AG09319 (cell line): ENCODE measurements around the gene D2HGDH.
"Not testable (repeated sequence)": the region's sequence is repeated elsewhere in the genome, so short reads cannot be mapped to it uniquely, and the experiment has no call there.

Source experiments
- DNase-seq: peaks from one replicate; pipeline ENCODE4 v3.0.0-alpha.2; 2010; ENCODE audit warnings: low read depth; ENCODE audit errors: extremely low read depth
- TF ChIP-seq, protein P1 (sequence below): IDR thresholded peaks from 2 replicates; pipeline ENCODE4 v1.5.1; 2011; ENCODE audit warnings: low read depth, mild to moderate bottlenecking, inconsistent platforms, low read length, moderate library complexity

The D2HGDH gene

DNA sequence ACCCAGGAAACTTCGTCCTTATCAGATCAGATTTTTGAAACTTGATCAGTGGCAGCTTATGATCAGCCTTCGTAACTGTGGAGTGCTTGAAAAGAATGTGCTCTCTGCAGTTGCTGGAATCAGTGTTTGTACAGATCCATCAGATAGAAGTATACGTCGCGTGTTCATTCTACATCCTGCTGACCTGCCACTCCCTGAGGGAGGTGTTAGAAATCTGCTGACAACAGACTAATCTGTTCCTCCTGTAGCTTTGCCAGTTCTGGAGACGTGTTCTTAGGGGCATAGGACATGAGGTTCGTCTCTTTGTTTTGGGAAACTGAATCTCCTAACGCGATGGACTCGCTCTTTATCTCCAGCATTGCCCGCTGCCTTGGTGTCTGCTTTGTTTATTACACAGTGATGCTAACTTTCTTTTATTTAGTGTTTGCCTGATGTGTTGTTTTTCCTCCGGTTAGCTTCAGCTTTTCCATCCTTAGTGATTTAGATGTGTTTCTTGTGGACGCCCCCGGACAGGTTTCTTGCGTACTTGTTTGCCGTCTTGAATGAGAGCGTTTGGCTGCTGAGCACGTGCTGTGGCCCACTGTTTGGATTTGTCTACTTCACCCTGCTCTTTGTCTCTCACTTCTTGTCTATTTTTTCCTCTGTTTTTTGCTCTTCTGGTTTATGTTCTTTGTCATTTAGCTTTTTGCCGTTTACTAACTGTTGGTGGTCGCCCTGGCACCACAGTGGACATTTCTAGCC is 24.8 kb downstream of the D2HGDH start:
- TF ChIP-seq, protein P1, sequence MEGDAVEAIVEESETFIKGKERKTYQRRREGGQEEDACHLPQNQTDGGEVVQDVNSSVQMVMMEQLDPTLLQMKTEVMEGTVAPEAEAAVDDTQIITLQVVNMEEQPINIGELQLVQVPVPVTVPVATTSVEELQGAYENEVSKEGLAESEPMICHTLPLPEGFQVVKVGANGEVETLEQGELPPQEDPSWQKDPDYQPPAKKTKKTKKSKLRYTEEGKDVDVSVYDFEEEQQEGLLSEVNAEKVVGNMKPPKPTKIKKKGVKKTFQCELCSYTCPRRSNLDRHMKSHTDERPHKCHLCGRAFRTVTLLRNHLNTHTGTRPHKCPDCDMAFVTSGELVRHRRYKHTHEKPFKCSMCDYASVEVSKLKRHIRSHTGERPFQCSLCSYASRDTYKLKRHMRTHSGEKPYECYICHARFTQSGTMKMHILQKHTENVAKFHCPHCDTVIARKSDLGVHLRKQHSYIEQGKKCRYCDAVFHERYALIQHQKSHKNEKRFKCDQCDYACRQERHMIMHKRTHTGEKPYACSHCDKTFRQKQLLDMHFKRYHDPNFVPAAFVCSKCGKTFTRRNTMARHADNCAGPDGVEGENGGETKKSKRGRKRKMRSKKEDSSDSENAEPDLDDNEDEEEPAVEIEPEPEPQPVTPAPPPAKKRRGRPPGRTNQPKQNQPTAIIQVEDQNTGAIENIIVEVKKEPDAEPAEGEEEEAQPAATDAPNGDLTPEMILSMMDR, result no peak
- no peak for DNase-seq

DNA sequence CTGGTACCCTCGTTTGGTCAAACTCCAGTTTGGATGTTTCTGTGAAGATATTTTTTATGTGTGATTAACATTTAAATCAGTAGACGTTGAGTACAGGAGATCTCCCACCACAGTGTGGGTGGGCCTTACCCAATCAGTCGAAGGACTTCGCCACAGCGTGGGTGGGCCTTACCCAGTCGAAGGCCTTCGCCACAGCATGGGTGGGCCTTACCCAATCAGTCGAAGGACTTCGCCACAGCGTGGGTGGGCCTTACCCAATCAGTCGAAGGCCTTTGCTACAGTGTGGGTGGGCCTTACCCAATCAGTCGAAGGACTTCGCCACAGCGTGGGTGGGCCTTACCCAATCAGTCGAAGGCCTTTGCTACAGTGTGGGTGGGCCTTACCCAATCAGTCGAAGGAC is 25.5 kb downstream of the D2HGDH start:
- not testable (repeated sequence) for DNase-seq

DNA sequence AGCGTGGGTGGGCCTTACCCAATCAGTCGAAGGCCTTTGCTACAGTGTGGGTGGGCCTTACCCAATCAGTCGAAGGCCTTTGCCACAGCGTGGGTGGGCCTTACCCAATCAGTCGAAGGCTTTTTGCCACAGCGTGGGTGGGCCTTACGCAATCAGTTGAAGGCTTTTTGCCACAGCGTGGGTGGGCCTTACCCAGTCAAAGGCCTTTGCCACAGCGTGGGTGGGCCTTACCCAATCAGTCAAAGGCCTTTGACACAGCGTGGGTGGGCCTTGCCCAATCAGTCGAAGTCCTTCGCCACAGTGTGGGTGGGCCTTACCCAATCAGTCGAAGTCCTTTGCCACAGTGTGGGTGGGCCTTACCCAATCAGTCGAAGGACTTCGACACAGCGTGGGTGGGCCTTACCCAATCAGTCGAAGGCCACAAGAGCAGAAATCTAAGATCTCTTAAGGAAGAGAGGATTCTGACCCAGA is 25.9 kb downstream of the D2HGDH start:
- DNase-seq, result no peak
- TF ChIP-seq, protein P1, result no peak

DNA sequence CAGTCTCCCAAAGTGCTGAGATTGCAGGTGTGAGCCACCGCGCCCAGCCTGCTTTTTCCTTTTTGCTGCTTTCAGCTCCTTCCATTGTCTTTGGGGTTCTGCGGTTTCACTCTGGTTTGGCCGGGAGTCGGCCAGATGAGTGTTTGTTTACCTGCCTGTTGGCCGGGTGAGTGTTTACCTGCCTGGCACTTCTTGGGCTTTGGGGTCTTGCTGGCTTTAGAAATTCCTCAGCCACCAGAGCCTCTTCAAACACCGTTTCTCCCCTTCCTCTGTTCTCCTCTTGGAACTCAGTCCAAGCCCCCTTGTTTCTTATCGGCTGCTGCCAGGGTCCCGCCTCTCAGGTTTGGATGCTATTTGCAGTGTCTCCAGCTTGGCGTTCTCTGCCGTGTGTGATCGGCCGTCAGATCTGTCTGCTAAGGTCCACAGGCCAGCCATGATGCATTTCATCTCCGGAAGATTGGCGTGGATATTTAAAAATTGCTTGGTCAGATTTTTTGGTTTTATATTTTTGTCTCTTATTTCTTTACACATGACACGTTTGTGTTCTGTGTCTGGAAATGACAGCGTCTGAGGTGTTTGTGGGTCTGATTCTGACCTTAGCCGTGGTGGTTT is 28.0 kb downstream of the D2HGDH start:
- DNase-seq, result no peak
- TF ChIP-seq, protein P1, result no peak

DNA sequence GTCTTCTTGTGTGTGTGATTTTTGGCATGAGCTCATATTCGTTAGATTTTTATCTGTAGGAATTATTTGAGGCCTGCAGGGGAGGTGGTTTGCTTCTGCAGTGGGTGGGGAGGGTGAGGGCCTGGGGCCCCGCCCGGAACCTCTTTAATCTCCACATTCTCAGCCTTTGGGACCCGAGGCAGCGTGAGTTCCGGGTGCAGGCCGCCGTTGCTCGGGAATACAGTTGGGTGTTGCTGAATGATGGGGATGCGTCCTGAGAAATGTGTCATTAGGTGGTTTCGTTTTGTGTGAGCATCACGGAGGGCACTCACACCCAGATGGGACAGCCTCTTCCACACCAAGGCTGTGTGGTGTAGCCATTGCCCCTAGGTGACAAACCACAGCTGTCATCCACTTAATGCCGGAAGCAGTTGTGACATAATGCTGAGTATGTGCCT is 28.5 kb downstream of the D2HGDH start:
- TF ChIP-seq, protein P1, result no peak
- no peak for DNase-seq

DNA sequence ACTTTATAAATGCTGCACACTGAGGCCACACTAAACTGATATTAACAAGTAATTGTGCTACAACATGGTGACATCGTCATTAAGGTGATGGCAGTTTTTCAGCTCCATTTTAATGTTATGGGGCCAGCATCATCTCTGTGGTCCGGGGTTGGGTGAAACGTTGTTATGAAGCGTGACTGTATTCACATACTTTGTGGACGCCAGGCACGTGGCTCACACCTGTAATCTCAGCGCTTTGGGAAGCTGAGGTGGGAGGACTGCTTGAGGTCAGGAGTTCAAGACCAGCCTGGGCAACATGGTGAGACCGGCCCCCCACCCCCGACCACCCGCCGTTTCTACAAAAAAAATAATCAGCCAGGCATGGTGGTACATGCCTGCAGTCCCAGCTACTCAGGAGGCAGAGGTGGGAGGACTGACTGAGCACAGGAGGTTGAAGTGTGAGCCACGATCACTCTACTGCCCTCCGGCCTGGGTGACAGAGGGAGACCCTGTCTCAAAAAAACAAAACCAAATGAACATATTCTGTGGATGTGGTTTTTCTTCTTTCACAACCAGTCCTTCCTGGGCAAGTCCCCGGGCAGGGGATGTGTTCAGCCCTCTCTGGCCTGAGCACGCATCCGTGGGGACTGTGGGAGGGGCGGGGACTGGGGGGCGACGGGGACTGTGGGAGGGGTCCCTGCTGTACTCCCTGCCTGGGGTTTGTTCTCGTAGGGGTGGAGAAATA is 29.3 kb downstream of the D2HGDH start:
- DNase-seq, result no peak
- TF ChIP-seq, protein P1, result no peak

DNA sequence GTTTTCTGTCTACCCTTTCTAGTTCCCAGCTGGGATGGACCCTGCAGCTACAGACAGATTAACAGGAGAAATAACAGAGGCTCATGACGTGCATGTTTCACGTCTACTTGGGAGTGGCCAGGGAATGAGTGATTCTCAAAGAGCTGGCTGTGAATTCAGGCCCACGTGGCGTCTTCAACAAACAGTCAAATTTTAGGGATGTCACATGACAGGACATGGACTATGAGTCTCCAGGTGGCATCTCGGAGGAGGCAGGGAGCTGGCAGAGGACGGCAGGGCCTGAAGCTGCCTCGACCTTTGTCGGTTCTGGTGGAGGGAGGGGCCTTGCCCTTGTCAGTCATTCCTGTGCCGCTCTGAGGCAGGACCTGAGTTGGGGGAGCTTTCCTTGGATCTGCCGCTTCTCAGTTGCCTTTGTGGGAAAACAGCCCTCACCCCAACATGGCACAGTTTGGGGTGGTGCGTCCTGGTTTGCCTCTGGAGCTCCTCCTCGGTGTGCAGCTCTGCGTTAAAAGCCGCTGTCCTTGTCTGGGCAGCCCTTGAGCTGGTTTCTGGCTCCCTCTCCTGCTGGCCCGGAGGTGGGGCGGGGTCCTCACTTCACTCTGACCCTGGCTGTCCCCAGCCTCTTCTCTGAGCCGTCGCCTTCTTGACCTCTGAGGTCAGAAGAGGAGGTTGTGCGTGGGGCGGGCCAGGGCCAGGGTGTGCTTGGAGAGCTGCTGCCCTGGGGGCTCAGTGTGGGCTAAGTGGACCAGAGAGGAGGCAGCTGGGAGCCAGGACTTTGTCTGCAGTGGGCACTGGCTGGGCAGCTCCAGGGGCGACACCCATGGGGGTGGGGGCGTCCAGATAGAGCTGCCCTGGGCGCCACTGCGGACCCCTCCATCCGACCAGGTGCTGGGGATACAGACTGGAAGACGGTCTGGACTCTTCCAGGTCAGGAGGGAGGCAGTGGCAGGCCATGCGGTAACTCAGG is 30.1 kb downstream of the D2HGDH start:
- TF ChIP-seq, protein P1, result no peak
- DNase-seq, result no peak
